Erythroblast (primary cell): ENCODE results near the gene EDEM1.
"Not testable (repeated sequence)": the region's sequence is repeated elsewhere in the genome, so short reads cannot be mapped to it uniquely, and the experiment has no call there.

Experiments used
- DNase-seq, 2 experiments: peaks; one replicate each; lab custom pipeline; 2025; lab: John Stamatoyannopoulos, UW
- GATA1 ChIP-seq: IDR thresholded peaks from 2 replicates; pipeline ENCODE4 v1.6.1; 2011; ENCODE audit warnings: low read depth, mild to moderate bottlenecking, control low read depth, low read length, moderate library complexity
- POLR2A ChIP-seq: IDR thresholded peaks from 2 replicates; pipeline ENCODE4 v1.6.1; 2011; ENCODE audit warnings: mild to moderate bottlenecking, low read length

Gene EDEM1

DNA sequence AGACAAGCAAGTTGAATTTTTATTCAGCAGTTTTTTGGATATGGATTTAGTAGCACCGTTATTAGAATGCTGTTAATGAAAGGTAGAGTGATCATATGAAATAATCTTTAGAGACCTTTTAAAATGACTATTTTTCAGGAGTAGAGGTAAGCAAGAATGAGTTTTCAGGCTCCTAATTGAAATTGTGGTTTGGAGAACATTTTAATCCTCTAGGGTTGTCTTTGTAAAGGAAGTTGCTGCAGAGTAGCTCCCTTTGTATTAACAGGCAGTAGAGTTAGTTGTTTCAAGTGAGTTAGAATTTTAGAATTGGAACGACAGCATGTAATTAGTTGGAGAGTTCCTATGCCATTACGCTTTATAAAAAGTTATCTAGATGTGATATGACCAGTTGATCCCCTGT is 27.2 kb upstream of the EDEM1 start:
- no peak for TF ChIP-seq GATA1
- TF ChIP-seq POLR2A = no peak

DNA sequence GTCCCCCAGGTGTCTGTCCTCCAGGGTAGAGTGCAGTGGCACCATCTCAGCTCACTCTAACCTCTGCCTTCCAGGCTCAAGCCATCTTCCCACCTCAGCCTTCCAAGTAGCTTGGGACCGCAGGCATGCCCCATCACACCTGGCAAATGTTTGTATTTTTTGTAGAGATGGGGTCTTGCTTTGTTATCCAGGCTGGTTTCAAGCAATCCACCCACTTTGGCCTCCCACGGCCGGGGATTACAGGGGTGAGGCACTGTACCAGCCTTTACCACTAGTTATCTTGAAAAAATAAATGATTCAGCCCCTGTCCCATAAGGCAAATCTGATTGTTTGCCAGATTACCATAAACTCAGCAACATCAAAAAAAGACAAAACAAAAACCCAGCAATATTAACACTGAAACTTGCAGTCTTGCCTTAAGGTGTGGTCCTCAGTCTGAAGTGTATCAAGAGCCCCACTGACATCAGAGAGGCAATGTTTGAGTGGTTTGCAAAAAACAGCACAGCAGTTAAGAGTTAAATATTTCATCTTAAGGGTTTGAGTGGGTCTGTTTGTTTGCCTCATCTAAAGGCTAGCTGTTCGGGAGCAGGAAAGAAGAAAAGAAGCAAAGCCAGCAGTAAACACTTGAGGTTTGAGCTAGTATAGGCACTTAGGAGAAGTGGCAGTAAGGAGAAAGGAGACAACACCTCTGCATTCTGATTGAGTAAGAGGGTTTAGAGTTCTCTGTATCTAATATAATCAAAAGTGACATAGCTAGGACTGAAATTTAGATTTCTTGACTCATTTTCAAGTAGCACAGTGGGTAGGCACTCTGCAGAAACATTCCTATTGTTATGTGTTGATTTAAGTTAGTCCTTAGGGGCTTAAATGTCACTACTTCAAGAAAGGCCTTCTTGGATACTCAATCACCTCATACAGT is 26.3 kb upstream of the EDEM1 start:
- no peak for TF ChIP-seq POLR2A
- TF ChIP-seq GATA1 = no peak
- DNase-seq = no peak

More for the DNA sequence above, 27.2 kb upstream of the EDEM1 start:
- no peak for DNase-seq

DNA sequence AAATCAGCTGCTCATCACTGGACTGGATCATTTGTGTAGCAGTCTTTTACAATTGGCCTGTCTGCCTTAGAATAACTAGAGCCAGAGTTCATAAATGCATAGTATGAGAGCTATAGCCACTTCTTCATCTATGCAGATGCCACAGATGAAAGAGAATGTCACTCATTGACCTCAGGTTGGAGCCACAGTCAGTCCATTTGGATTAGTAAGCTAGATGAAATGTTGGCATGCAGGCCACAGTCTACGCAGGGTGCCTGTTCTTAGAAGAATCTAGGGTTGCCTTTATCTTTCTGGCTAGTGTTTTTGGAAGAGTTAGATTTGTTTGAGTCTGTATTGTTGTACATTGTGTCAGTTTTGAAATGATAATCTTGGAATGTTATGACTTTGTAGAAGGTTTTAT is 25.4 kb upstream of the EDEM1 start:
- TF ChIP-seq GATA1 (no peak), POLR2A (no peak)
- no peak for DNase-seq

DNA sequence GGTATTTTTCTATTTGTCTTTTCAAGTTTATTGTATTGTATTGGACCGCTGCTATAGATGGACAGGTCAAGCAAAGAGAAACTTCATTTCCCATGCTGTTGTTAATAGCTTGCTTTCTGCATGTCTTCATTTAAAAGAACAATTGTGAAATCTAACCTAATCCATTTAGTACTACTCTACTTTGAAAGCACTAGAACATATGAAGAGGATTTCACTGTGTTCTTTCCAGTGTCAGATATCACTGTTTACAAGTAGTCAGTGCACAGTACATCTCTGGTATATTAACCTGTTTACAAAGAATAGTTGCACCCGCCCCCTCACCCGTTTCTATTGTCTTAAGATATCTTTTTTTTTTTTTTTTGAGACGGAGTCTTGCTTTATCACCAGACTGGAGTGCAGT is 21.8 kb upstream of the EDEM1 start:
- DNase-seq = no peak
- no peak for TF ChIP-seq GATA1
- TF ChIP-seq POLR2A = no peak

DNA sequence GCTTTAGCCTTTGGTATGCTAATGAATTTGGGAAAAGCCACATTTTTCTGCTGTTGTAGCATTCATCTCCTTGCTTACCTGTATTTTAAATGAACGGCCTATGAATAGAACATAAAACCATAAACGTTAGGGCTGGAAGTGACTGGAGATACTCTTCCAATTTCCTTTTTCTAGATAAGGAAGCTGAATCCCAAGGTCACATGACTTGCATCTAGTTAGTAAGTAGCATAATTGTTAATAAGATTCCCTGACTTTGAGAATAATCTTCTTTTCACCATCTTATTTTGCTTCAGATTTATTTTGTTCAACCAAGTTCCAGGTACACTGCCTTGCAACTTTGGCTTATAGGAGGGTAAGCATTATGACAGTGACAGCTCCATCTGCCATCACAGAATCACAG is 20.7 kb upstream of the EDEM1 start:
- no peak for DNase-seq
- TF ChIP-seq GATA1 (no peak), POLR2A (no peak)

DNA sequence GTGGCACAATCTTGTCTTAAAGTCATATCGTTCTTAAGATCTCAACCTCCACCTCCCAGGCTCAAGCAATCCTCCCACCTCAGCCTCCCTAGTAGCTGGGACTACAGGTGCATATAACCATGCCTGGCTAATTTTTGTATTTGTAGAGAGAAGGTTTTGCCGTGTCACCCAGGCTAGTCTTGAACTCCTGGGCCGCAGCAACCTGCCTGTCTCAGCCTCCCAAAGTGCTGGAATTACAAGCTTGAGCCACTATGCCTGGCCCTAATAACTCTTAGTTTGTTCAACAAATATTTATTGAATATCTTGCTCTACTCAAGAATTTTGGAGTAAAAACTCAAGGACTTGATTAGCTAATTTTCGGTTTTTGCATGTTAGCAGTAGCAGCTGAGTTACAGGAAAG is 19.4 kb upstream of the EDEM1 start:
- TF ChIP-seq GATA1 = no peak
- TF ChIP-seq POLR2A = no peak
- no peak for DNase-seq

DNA sequence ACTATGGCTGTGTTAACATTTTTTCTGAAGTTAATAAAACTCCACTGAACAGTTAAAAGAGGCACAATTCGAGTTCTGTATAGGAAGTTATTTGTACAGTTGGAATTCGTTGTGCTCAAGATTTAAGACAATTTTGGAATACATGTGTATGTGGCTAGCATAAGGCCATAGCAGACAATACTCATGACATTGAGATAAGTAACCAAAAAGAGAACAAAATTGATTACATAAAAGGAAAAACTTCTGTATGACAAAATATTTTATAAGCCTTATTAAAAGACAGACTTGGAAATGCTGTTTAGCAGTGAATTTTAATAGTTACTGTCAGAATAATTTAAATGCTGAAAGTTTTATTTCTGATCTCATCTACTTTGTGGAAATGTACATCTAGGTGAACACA is 17.7 kb upstream of the EDEM1 start:
- no peak for TF ChIP-seq POLR2A
- TF ChIP-seq GATA1 = no peak

DNA sequence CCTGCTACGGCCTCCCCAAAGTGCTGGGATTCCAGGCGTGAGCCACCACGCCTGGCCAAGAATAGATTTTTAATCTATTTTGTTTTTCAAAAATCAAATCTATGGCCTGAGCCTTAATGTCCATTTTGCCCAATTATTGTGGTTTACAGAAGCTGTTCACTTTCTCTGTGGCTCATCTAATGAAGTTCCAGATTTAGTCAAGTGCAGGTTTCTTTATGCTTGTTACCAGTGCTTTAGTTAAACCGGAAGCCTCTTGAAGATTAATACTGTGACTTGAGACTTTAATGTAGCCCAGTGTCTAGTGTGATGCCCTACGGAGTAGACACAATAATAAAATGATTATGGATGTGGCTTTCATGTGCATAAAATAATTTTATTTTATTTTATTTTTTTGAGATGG is 16.5 kb upstream of the EDEM1 start:
- no peak for DNase-seq
- TF ChIP-seq GATA1 (no peak), POLR2A (no peak)

More for the DNA sequence above, 17.7 kb upstream of the EDEM1 start:
- no peak for DNase-seq

DNA sequence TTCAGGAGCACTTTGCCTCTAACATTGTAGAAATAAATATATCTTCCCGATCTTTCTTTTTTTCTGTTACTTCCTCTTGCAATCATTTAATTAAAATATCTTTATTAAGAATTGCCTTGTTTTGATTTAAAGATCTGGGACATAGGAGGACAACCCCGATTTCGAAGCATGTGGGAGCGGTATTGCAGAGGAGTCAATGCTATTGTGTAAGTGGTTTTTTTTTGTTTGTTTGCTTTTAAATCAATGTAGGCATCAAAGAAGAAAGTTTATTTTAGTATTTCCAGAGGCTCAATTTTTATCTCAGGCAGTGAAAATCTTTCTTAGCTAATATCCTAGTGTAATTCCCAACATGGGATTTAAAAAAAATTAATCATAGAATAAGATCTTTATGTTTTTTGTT is 15.5 kb upstream of the EDEM1 start:
- no peak for DNase-seq
- no peak for TF ChIP-seq GATA1

DNA sequence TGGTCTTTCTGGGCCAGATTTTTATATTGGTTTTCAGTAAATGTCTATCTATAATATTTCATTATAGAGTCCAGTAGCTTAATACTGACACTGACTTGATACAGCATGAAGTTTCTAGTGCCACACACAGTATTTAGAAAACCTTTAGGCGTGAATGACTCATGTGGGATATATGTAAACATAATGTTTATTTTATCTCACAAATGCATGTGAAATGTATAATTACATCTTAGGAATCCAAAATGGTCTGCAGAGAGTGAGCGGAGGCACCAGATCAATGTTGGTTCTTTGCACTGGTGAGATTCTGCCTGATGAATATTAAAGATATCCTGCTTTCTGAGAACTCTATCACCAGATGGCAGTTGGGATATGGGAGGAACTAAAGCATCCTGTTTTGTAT is 8.5 kb upstream of the EDEM1 start:
- DNase-seq = not testable (repeated sequence)

DNA sequence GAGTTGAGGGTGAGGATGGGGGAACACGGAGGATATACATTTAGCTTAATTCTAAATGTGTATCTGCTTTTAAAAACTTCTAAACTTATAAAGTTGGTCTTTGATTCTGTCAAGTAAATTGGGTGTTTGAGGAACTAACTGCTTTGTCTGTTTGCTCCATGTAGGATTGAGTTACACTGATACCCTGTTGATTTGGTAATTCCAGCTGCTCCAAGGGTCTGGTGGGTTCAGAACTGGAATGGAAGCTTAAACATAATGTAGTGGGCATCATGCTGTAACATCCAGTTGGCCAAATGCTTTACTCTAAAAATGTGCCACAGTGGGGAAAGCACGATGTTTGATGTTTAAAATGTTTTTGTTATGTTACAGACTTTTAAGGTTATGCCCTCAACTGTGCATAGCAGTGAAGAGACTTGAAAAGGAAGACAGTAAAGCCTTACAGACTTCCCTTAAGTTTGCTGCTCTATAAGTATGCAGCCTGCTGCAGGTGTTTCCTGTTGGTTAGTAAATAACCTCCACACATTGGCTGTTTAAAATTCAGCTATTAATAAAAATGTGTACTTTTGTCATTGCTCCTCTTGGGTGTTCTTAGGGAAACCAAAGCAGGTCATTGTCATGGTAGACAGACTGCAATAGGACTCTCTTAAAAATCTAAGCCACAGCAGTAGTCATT is 5.9 kb upstream of the EDEM1 start:
- no peak for TF ChIP-seq POLR2A
- TF ChIP-seq GATA1 = no peak
- DNase-seq = no peak

DNA sequence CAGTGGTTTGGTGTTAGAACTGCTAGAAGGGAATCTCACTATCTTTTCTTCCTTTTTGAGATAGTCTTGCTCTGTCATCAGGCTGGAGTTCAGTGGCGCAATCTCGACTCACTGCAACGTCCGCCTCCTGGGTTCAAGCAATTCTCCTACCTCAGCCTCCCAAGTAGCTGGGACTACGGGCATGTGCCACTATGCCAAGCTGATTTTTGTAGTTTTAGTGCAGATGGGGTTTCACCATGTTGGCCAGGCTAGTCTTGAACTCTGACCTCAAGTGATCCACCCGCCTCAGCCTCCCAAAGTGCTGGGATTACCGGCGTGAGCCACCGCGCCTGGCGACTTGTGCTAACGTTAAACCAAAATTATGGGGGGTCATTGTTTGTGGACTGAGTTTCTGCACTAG is 3.8 kb upstream of the EDEM1 start:
- not testable (repeated sequence) for DNase-seq

DNA sequence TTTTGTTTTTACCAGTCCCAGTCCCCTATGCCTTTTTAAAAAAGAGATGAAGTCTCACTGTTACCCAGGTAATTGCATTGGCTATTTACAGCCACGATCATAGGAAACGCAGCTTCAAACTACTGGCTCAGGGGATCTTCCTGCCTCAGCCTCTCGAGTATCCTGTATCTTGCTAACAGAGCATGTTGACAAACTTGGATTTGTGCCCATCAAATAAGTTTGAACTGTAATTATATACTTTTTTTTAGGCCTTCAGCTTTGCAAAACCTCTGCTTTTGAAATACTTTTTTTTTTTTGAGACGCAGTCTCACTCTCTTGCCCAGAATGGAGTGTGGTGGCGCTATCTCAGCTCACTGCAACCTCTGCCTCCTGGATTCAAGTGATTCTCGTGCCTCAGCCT is 3.0 kb upstream of the EDEM1 start:
- TF ChIP-seq GATA1 (no peak), POLR2A (no peak)
- peak in 1 of 2 experiments; percentile 8 for DNase-seq

DNA sequence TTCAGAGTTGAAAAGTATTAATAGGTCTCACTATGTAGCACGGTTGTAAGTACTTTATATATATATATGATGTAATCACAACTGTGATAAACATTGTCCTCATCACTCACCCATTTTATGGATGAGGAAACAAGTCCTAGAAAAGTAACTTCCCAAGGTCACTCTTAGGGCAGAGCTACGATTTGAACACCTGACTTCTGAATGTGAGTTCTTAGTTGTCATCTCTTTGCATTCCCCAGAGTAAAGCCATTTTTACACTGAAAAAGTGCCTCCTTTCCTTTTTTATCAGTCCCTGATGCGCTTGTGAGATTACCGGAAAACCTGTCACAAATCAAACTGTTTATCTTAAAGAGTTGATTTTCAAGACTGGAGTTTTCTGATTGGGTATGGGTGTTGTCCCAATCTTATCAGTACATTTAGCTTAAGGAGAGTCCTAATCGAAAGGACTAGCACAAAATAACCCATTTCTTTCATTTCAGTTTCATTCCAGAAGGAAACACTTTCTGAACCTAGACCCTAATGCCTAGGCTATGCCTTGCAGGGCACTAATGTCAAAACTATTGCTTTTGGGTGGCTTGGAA is 2.3 kb upstream of the EDEM1 start:
- DNase-seq = peak; percentile 28 to 53
- TF ChIP-seq GATA1 = no peak
- TF ChIP-seq POLR2A = no peak
